SKM-1 (cell line): Measurements from ENCODE around the gene FAM174B.

ENCODE experiments used
- DNase-seq: peaks from one replicate; lab custom pipeline; 2025; ENCODE audit not compliant: unreplicated experiment; lab: John Stamatoyannopoulos, UW

Gene FAM174B

GRCh38 chr15:92602267-92602593, 53.3 kb downstream of the FAM174B start:
- no peak for DNase-seq

- DNase-seq = no peak
These were observed 53.8 kb downstream of the FAM174B start for GRCh38 chr15:92601592-92602266.

GRCh38 chr15:92600856-92601255, 54.7 kb downstream of the FAM174B start:
- no peak for DNase-seq

DNA sequence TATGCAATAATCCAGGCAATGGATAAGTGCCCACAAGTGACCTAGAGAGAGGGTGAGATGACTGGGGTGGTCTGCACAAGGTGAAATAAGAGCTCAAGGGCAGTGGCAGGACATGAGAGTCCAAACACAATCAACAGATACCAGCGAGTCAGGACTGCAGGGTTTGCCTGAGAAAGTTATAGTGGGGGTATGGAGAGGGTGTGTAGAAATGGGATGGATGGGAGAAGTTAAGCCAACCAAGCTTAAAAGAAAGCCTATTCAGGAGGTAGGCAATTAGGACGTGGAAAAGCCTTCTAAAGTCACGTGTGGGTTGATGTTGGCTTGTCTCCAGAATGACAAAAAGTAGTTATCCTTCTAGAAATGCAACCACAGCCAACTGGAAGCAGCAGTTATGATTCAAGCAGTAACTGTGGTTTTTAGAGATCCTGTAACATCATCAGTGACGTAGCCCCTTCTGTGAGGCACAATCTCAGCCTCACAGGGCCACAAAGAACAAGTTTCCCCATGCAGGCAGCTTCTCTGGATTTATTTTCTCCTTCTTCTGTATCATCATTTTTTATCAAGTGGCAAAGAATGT, 56.1 kb downstream of the FAM174B start:
- no peak for DNase-seq

DNA sequence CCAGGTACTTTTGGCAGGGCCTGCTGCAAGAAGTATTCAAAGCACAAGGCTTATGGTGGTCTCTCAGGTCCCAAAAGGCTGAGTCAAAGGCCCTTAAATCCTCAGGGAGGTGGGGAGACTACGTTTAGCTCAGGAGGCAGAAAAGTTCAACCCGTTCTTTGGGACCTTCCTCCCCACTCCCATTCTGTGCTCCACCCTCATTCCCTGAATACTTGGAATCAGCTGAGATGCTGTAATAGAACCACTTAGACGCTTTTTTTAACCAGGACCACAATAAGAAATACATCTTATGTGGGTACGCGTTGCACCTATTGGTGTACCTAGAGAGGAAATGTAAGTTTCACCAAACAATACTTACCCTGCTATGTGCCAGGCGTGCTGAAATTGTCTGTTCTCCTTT, 58.0 kb downstream of the FAM174B start:
- no peak for DNase-seq

- no peak for DNase-seq
These were observed 59.0 kb downstream of the FAM174B start for GRCh38 chr15:92596623-92597022.

GRCh38 chr15:92595506-92596381, 59.8 kb downstream of the FAM174B start:
- no peak for DNase-seq

DNA sequence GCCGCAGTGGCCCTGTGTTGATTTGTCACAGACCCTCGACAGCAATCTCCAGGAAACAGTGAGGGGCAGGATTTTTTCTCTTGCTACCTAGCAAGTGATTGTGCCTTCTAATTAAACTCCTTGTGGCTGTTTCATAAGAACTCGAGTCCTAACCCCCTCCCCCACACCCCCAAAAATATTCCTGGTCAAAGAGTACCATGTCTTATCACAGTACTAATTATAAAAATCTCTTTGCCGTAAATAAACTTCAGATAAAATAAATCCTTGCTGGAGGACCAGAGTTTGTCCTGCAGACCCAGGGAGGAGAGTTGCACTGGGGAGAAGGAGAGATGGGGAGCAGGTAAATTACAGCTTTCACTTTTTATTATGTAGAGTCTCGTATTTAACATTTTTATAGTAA, 64.3 kb downstream of the FAM174B start:
- DNase-seq = no peak

- DNase-seq = no peak
These were observed 68.6 kb downstream of the FAM174B start for GRCh38 chr15:92586966-92587365.

- no peak for DNase-seq
These were observed 69.1 kb downstream of the FAM174B start for GRCh38 chr15:92586383-92586942.

DNA sequence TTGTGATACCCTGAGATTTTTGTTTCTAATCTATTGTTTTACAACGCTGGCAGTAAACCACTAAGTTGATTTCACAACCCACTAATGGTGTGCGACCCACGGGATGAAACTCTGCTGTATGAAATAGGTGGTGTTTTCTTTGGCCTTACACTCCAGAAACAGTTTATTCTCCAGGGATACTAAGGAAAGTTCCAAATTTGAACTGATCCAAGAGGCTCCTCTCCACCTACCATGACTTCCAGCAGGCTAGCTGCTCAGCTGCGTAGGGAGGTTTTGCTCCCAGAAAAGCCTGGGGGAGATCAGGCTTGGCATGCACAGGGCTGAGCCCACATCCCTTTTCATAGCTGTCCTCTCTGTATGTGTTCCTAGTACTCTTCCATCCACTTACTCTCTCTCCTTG, 71.5 kb downstream of the FAM174B start:
- no peak for DNase-seq

DNA sequence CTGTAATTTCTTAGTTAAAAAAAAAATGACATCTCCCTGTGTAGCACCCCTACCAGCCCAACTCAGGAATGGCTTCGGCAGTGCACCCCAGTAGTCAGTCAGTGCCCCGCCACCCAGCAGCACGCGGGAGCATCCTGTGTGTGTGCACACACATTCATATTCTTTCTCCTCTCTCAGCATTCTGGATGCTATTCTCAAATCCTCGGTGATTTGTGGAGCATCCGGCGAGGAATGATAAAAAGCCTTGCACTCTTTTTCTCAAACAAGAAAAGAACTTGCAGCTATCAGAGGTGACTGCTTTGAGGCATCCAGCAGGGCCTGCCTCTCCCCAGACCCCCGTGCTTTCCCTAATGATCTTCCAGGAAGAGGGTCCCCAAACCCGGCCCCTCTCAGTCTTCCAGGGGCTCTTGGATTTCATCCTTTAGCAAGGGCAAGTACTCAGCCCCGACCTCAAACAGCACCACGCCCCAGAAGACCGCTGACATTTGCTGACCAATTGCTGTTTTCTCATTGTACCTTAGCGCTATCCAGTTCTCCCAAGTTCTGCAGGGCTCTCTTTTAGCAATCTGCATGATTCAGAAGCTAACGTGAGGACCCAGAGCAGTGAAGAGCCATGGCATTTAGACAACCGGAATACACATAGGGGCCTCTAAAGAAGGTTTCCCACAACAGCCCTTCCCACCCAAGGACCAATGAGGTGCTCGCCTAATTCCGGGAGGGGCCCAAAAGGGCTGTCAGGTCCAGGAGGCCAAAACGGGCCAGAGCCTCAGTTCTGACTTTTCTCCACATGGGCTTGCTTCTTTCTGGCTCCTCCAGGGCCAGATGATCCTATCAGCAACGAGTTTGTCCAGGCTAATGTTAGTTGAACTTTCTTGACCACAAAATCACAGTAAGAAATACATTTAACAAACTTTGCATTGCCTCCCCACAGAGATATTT, 72.2 kb downstream of the FAM174B start:
- no peak for DNase-seq

DNA sequence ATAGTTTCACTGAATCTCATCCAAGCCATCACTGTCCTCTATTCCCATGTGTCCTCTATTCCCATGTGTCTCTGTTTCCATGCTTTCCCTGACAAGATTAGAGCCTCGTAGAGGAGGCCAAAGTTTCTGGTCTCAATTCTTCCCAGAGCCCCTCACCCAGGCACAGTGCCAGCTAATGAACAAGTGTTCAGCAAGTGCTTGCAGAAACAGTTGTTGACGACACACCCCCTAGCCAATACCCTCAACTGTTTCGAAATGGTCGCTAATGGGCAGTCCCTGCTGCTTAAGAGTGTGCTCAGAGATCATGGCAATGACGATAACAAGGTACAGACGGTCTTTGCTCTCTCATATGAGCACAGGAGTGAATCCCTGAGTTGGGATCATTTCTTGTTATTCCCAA, 73.4 kb downstream of the FAM174B start:
- DNase-seq = no peak

DNA sequence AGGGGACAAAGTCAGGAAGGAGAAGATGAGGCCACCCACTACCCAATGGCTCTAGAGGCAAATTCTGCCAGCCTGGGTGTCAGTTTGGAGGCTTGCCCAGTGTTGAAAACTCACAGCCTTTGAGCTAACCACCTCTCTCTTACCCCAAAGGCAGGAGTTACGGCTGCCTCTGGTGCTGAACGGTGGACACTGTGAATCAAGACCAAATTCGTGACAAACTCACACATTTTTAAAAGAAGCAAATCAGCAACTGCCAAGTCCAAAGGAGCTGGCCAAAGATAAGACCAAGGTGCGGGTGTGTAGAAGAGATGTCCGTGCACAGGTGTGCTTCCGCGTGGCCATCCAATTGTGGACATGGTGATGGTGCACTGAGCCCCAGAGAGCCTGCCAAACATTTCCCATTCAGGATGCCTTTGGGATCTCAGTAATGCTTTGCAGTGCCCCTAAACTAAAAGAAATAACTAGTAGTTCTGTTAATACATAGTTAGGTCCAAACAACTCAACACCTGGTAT, 74.6 kb downstream of the FAM174B start:
- DNase-seq = no peak

DNA sequence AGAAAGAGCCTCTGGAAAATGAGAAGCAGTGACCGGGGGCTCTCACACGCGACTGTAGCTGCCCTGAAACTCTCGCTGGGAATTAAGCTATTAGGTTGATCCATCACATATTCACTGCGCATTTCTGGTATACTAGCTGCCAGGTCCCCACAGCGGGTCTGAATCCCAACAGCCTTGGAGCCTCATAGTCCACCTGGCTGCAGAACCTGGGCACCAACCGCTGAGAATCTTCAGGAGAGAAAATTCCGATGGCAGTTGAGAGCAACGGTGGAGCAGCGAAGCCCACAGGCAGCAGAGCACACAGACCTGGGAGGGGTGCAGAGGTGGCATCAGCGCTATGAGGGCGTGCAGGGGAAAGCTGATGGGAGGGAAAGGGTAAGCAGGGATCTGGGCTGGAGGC, 75.1 kb downstream of the FAM174B start:
- DNase-seq = no peak

DNA sequence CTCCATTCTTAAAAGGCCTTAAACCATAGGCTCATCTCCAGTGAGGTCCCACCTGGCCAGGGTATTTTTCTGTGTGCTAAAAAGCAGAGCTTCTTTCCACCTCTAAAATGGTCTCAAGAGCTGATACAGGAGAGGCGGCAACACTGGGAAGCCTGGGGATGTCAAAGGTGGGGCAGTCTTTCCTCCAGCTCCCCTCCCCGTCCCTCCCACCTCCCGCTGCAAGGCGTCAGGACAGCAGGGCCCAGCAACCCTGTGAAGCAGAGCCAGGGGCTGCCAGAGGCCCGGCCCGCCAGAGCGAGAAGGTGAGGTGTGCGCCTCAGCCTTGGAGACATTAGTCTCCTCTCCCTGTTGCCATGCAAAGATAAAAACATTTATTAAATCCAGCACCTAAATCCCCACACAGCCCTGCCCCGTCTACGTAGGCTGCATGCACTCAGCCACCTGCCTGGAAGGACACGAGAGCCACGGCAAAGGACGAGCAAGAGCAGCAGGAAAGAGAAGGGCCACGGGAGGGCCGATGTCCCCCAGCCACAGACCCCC, 75.6 kb downstream of the FAM174B start:
- DNase-seq = no peak

- no peak for DNase-seq
These were observed 76.1 kb downstream of the FAM174B start for GRCh38 chr15:92579486-92579885.

GRCh38 chr15:92578096-92578835, 77.3 kb downstream of the FAM174B start:
- DNase-seq = no peak

GRCh38 chr15:92576597-92577200, 78.9 kb downstream of the FAM174B start:
- no peak for DNase-seq
